Kidney (tissue), 14 donors: ENCODE measurements around the gene MOK. TPM values are rescaled to one million over a fixed set of nuclear protein-coding genes. Genes with fewer than 3 reads are reported as not detected.

ENCODE experiments used
- DNase-seq, 5 donors: peaks; one replicate each; pipeline ENCODE4 v3.0.0-alpha.2; 2013 to 2020
- FAIRE-seq: peaks from 2 replicates; lab custom pipeline; 2012; peaks lifted over from hg19 to GRCh38; lab: Jason Lieb, UNC
- H3K27ac ChIP-seq, 2 donors: one replicate each; pipeline ENCODE4 v1.7.0; 2013; ENCODE audit warnings: low read depth in 2 of 2, low read length in 2 of 2, inconsistent platforms in 1 of 2
- H3K27me3 ChIP-seq: one replicate; pipeline ENCODE4 v1.7.1; 2013; ENCODE audit warnings: low read length, inconsistent platforms; ENCODE audit not compliant: control insufficient read depth, insufficient read depth
- H3K36me3 ChIP-seq, 3 donors: one replicate each; pipeline versions ENCODE4 v1.7.0 to v1.7.1; 2013; ENCODE audit warnings: low read length in 3 of 3, control low read depth in 1 of 3, inconsistent platforms in 1 of 3; ENCODE audit not compliant: insufficient read depth in 3 of 3, control insufficient read depth in 2 of 3
- H3K4me1 ChIP-seq, 3 donors: one replicate each; pipeline versions ENCODE4 v1.7.0 to v1.7.1; 2013; ENCODE audit warnings: low read length in 3 of 3, inconsistent platforms in 1 of 3, low read depth in 1 of 3; ENCODE audit not compliant: control insufficient read depth in 2 of 3, insufficient read depth in 2 of 3
- H3K4me3 ChIP-seq, 3 donors: one replicate each; pipeline versions ENCODE4 v1.7.0 to v1.8.1; 2013; ENCODE audit warnings: low read length in 3 of 3, control low read depth in 1 of 3, inconsistent platforms in 1 of 3
- H3K9ac ChIP-seq, 3 donors: one replicate each; pipeline versions ENCODE4 v1.7.0 to v1.7.1; 2013; ENCODE audit warnings: low read length in 3 of 3, control low read depth in 1 of 3, inconsistent platforms in 1 of 3
- H3K9me3 ChIP-seq, 3 donors: one replicate each; pipeline versions ENCODE4 v1.7.0 to v1.7.1; 2013; ENCODE audit warnings: low read length in 3 of 3, control low read depth in 1 of 3, inconsistent platforms in 1 of 3; ENCODE audit not compliant: control insufficient read depth in 2 of 3, insufficient read depth in 1 of 3
- CTCF ChIP-seq: IDR thresholded peaks from 3 replicates; pipeline ENCODE4 v1.5.1; 2012; ENCODE audit warnings: mild to moderate bottlenecking, moderate library complexity, borderline replicate concordance; ENCODE audit not compliant: insufficient read depth; ENCODE audit errors: extremely low read depth
- intact Hi-C: fragments of 100-400 bp; cut with DNase I; formaldehyde crosslinking; loops from one replicate; pipeline ENCODE4 v1.11.1; 2022
- polyA plus RNA-seq: library from polyadenylated mRNA; stranded (reverse); fragments of 350-450 nt; fragmentation: Illumina TruSeq; extraction: RNeasy Lipid Tissue Mini Kit (QIAGEN cat#74804); gene quantifications from one replicate; pipeline ENCODE4 v1.2.3, GENCODE V29; 2014; ENCODE audit warnings: low read depth, low replicate concordance; ENCODE audit not compliant: insufficient read depth
- total RNA-seq: library from RNA; stranded (reverse); fragmentation: NEBNext Ultra II Directional; extraction: Animal tissue kit (Norgen Biotek cat#: 25700); gene quantifications from one replicate; pipeline ENCODE4 v1.2.1, GENCODE V29; 2021
- donor health status: control.
- donor health status: control.
- donor health status: control.
- donor health status: control.
- donor health status: control.
- donor health status: DM: yes; HTN: yes; CAD: no.
- donor health status: Normal renal cell carcinoma (clear cell type).

MOK gene
- total and polyA plus RNA-seq, 2 donors from 2014 or later: 20.4 to 32.7 TPM

- no peak for FAIRE-seq
- Histone ChIP-seq H3K4me1 (peaks cover 0 to 5% (median 2%) of the 10 kb centered on the region in 3 donors), H3K27me3 (no peaks in the 10 kb centered on the region), H3K9me3 (no peaks in the 10 kb centered on the region), H3K4me3 (no peak overlapping the region), H3K27ac (no peak overlapping the region), H3K9ac (no peak overlapping the region), H3K36me3 (peaks cover 0 to 6% (median 2%) of the 10 kb centered on the region in 3 donors)
- no peak for TF ChIP-seq CTCF
- peak in 1 of 5 donors; percentile 55 for DNase-seq
- intact Hi-C loops: no loop called here
Measured at GRCh38 chr14:102225936-102226335, 79.0 kb downstream of the MOK start.

GRCh38 chr14:102225386-102225785 lies 79.6 kb downstream of the MOK start:
- intact Hi-C loops: no loop called here
- TF ChIP-seq CTCF: no peak
- peaks cover 0 to 5% (median 2%) of the 10 kb centered on the region in 3 donors for H3K4me1 ChIP-seq
- no peaks in the 10 kb centered on the region for H3K9me3 ChIP-seq
- H3K36me3 ChIP-seq: peaks cover 0 to under 1% (median 0%) of the 10 kb centered on the region in 3 donors
- H3K9ac ChIP-seq: no peak overlapping the region
- no peaks in the 10 kb centered on the region for H3K27me3 ChIP-seq
- FAIRE-seq (no peak), DNase-seq (peak in 3 of 5 donors; percentile 50 to 70 (median 57))
- H3K27ac ChIP-seq: no peak overlapping the region
- H3K4me3 ChIP-seq: no peak overlapping the region

- Histone ChIP-seq H3K9me3 (no peaks in the 10 kb centered on the region), H3K36me3 (peaks cover 0 to 5% (median 0%) of the 10 kb centered on the region in 3 donors), H3K9ac (no peak overlapping the region), H3K27ac (no peak overlapping the region), H3K4me3 (no peak overlapping the region), H3K4me1 (peaks cover 0 to 5% (median 2%) of the 10 kb centered on the region in 3 donors), H3K27me3 (no peaks in the 10 kb centered on the region)
- TF ChIP-seq CTCF: no peak
- DNase-seq (no peak), FAIRE-seq (no peak)
- intact Hi-C loops: no loop called here
Measured at GRCh38 chr14:102223682-102224081, 81.3 kb downstream of the MOK start.

GRCh38 chr14:102222751-102223150 lies 82.2 kb downstream of the MOK start:
- TF ChIP-seq CTCF: no peak
- Histone ChIP-seq H3K9me3 (no peaks in the 10 kb centered on the region), H3K27me3 (no peaks in the 10 kb centered on the region), H3K27ac (no peak overlapping the region), H3K9ac (no peak overlapping the region), H3K4me1 (peaks cover 0 to 5% (median 2%) of the 10 kb centered on the region in 3 donors), H3K4me3 (no peak overlapping the region), H3K36me3 (peaks cover 0 to 5% (median 0%) of the 10 kb centered on the region in 3 donors)
- intact Hi-C loops: no loop called here
- no peak for FAIRE-seq
- DNase-seq: peak in 1 of 5 donors; percentile 69
